Neural cell (in vitro differentiated cells): ENCODE results near the gene USP6NL. TPM values are rescaled to one million over a fixed set of nuclear protein-coding genes. Genes with fewer than 3 reads are reported as not detected.

Experiments
- H2AFZ ChIP-seq: fragments of 200-600, 300-800 bp; sonication (generic), shearing (Covaris generic); 2 replicates; pipeline ENCODE4 v1.6.0; 2014; ENCODE audit warnings: low read depth, mild to moderate bottlenecking, antibody characterized with exemption, low read length, moderate library complexity
- H3F3A ChIP-seq: fragments of 200-600 bp; shearing (Covaris generic); 2 replicates; pipeline ENCODE4 v1.6.1; 2016; ENCODE audit warnings: mild to moderate bottlenecking, moderate library complexity, mixed read lengths, antibody characterized with exemption, low read length; ENCODE audit not compliant: insufficient read depth, poor library complexity, severe bottlenecking
- H3K27ac ChIP-seq: fragments of 200-600, 300-800 bp; sonication (generic), shearing (Covaris generic); 2 replicates; pipeline ENCODE4 v1.5.1; 2014; ENCODE audit warnings: mild to moderate bottlenecking, low read length, moderate library complexity
- H3K27me3 ChIP-seq: fragments of 300-800, 200-600 bp; sonication (generic), shearing (Covaris generic); 2 replicates; pipeline ENCODE4 v1.6.0; 2014; ENCODE audit warnings: mild to moderate bottlenecking, low read depth, low read length, moderate library complexity; ENCODE audit not compliant: insufficient read depth
- H3K36me3 ChIP-seq: fragments of 300-800, 200-600 bp; sonication (generic), shearing (Covaris generic); 2 replicates; pipeline ENCODE4 v1.5.1; 2014; ENCODE audit warnings: mild to moderate bottlenecking, antibody characterized with exemption, low read length, moderate library complexity; ENCODE audit not compliant: insufficient read depth
- H3K4me2 ChIP-seq: fragments of 300-800, 200-600 bp; sonication (generic), shearing (Covaris generic); 2 replicates; pipeline ENCODE4 v1.6.0; 2014; ENCODE audit warnings: mild to moderate bottlenecking, low read length
- H3K4me3 ChIP-seq: fragments of 300-800, 200-600 bp; sonication (generic), shearing (Covaris generic); 2 replicates; pipeline ENCODE4 v1.5.1; 2014; ENCODE audit warnings: mild to moderate bottlenecking, low read length, moderate library complexity
- H3K79me2 ChIP-seq: fragments of 200-600 bp; shearing (Covaris generic); replicated peaks from 2 replicates; pipeline ENCODE4 v1.6.0; 2014; ENCODE audit warnings: mild to moderate bottlenecking, low read length, moderate library complexity; ENCODE audit not compliant: insufficient read depth
- H3K9ac ChIP-seq: fragments of 300-800, 200-600 bp; sonication (generic), shearing (Covaris generic); 2 replicates; pipeline ENCODE4 v1.6.1; 2016; ENCODE audit warnings: mild to moderate bottlenecking, low read length, mixed read lengths
- H3K9me2 ChIP-seq: fragments of 200-600 bp; shearing (Covaris generic); 2 replicates; pipeline ENCODE4 v1.6.1; 2016; ENCODE audit warnings: mild to moderate bottlenecking, low read length, mixed read lengths; ENCODE audit not compliant: insufficient read depth
- H3K9me3 ChIP-seq: fragments of 200-600, 300-800 bp; sonication (generic), shearing (Covaris generic); 2 replicates; pipeline ENCODE4 v1.6.1; 2016; ENCODE audit warnings: mild to moderate bottlenecking, mixed run types, low read length, moderate library complexity, mixed read lengths
- H4K20me1 ChIP-seq: fragments of 200-600 bp; shearing (Covaris generic); 2 replicates; pipeline ENCODE4 v1.6.1; 2016; ENCODE audit warnings: mild to moderate bottlenecking, mixed run types; ENCODE audit not compliant: insufficient read depth
- EP300 ChIP-seq: fragments of 450-650 bp; conservative IDR thresholded peaks from 2 replicates; pipeline ENCODE4 v1.6.1; 2014; ENCODE audit warnings: antibody characterized with exemption, mild to moderate bottlenecking, moderate library complexity; ENCODE audit not compliant: poor library complexity, severe bottlenecking
- EZH2 ChIP-seq: fragments of 200-600, 300-800 bp; shearing (Covaris generic), sonication (generic); IDR thresholded peaks from 2 replicates; pipeline ENCODE4 v1.6.1; 2014; ENCODE audit warnings: antibody characterized with exemption, low read length, borderline replicate concordance, mild to moderate bottlenecking; ENCODE audit not compliant: insufficient read depth, poor library complexity, severe bottlenecking
- MXI1 ChIP-seq: fragments of 450-650 bp; conservative IDR thresholded peaks from 2 replicates; pipeline ENCODE4 v1.6.1; 2014; ENCODE audit warnings: antibody characterized with exemption, mild to moderate bottlenecking; ENCODE audit not compliant: poor library complexity, severe bottlenecking
- POLR2AphosphoS5 ChIP-seq: IDR thresholded peaks from 2 replicates; pipeline ENCODE4 v1.6.1; 2012
- RAD21 ChIP-seq: fragments of 450-650 bp; conservative IDR thresholded peaks from 2 replicates; pipeline ENCODE4 v1.6.1; 2014; ENCODE audit warnings: antibody characterized with exemption, mild to moderate bottlenecking, moderate library complexity
- SMC3 ChIP-seq: fragments of 450-650 bp; conservative IDR thresholded peaks from 2 replicates; pipeline ENCODE4 v1.6.1; 2014; ENCODE audit warnings: antibody characterized with exemption, mild to moderate bottlenecking, moderate library complexity; ENCODE audit not compliant: poor library complexity
- TAF1 ChIP-seq: IDR thresholded peaks from 2 replicates; pipeline ENCODE4 v1.6.1; 2012; ENCODE audit warnings: low read depth
- polyA plus RNA-seq: library from polyadenylated mRNA; depleted of rRNA; stranded (reverse); fragments of >200 nt; gene quantifications from 2 replicates; pipeline ENCODE4 v1.2.3, GENCODE V29; 2014
- TF ChIP-seq, protein P1 (sequence below): fragments of 450-650 bp; IDR thresholded peaks from 2 replicates; pipeline ENCODE4 v1.5.1; 2014; ENCODE audit warnings: antibody characterized with exemption, mild to moderate bottlenecking, moderate library complexity; ENCODE audit not compliant: poor library complexity, severe bottlenecking
- TF ChIP-seq, protein P2 (sequence below): IDR thresholded peaks from 2 replicates; pipeline ENCODE4 v1.6.1; 2012; ENCODE audit warnings: borderline replicate concordance

The USP6NL gene
- polyA plus RNA-seq, 1 donor from 2014 or later: 39.9 TPM

DNA sequence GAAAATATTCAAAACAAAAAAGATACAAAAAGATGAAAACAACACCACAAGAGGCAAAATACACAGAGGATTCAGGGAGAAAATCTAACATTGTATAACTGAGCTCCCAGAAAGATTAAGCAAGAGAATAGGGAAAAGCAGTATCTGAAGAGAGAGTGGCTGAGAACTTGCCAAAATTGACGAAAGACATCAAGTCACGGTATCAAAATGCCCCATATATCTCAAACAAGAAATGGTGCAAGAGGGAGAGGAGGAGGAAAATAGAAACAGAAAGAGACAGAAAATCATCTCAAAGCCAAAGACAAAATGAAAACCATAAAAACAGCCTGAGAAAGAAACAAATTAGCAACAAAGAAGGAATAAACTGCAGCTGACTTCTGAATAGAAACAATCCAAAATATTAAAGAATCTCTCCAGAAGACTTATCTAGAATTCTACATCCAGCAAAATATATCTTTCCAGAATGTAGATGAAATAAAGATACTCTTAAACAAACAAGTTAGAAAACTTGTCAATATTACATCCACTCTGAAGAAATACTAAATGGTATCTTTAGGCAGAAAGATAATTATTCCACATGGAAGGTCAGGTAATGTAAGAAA, 5.5 kb downstream of the USP6NL start:
- TF ChIP-seq EP300 (no peak), MXI1 (no peak), EZH2 (no peak), TAF1 (no peak), SMC3 (no peak), POLR2AphosphoS5 (no peak), RAD21 (no peak)
- TF ChIP-seq, protein P1, sequence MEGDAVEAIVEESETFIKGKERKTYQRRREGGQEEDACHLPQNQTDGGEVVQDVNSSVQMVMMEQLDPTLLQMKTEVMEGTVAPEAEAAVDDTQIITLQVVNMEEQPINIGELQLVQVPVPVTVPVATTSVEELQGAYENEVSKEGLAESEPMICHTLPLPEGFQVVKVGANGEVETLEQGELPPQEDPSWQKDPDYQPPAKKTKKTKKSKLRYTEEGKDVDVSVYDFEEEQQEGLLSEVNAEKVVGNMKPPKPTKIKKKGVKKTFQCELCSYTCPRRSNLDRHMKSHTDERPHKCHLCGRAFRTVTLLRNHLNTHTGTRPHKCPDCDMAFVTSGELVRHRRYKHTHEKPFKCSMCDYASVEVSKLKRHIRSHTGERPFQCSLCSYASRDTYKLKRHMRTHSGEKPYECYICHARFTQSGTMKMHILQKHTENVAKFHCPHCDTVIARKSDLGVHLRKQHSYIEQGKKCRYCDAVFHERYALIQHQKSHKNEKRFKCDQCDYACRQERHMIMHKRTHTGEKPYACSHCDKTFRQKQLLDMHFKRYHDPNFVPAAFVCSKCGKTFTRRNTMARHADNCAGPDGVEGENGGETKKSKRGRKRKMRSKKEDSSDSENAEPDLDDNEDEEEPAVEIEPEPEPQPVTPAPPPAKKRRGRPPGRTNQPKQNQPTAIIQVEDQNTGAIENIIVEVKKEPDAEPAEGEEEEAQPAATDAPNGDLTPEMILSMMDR: no peak
- TF ChIP-seq, protein P2, sequence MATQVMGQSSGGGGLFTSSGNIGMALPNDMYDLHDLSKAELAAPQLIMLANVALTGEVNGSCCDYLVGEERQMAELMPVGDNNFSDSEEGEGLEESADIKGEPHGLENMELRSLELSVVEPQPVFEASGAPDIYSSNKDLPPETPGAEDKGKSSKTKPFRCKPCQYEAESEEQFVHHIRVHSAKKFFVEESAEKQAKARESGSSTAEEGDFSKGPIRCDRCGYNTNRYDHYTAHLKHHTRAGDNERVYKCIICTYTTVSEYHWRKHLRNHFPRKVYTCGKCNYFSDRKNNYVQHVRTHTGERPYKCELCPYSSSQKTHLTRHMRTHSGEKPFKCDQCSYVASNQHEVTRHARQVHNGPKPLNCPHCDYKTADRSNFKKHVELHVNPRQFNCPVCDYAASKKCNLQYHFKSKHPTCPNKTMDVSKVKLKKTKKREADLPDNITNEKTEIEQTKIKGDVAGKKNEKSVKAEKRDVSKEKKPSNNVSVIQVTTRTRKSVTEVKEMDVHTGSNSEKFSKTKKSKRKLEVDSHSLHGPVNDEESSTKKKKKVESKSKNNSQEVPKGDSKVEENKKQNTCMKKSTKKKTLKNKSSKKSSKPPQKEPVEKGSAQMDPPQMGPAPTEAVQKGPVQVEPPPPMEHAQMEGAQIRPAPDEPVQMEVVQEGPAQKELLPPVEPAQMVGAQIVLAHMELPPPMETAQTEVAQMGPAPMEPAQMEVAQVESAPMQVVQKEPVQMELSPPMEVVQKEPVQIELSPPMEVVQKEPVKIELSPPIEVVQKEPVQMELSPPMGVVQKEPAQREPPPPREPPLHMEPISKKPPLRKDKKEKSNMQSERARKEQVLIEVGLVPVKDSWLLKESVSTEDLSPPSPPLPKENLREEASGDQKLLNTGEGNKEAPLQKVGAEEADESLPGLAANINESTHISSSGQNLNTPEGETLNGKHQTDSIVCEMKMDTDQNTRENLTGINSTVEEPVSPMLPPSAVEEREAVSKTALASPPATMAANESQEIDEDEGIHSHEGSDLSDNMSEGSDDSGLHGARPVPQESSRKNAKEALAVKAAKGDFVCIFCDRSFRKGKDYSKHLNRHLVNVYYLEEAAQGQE: no peak
- no peaks in the 10 kb centered on the region for H3K9me3 ChIP-seq
- H3F3A ChIP-seq: no peaks in the 10 kb centered on the region
- no peaks in the 10 kb centered on the region for H4K20me1 ChIP-seq
- H3K4me2 ChIP-seq: no peak overlapping the region
- H3K4me3 ChIP-seq: no peak overlapping the region
- H3K36me3 ChIP-seq: peaks cover 2% of the 10 kb centered on the region
- H3K27ac ChIP-seq: no peak overlapping the region
- peaks cover 99% of the 10 kb centered on the region for H3K79me2 ChIP-seq
- no peak overlapping the region for H3K9ac ChIP-seq
- H3K27me3 ChIP-seq: no peaks in the 10 kb centered on the region
- no peaks in the 10 kb centered on the region for H3K9me2 ChIP-seq
- H2AFZ ChIP-seq: no peak overlapping the region

DNA sequence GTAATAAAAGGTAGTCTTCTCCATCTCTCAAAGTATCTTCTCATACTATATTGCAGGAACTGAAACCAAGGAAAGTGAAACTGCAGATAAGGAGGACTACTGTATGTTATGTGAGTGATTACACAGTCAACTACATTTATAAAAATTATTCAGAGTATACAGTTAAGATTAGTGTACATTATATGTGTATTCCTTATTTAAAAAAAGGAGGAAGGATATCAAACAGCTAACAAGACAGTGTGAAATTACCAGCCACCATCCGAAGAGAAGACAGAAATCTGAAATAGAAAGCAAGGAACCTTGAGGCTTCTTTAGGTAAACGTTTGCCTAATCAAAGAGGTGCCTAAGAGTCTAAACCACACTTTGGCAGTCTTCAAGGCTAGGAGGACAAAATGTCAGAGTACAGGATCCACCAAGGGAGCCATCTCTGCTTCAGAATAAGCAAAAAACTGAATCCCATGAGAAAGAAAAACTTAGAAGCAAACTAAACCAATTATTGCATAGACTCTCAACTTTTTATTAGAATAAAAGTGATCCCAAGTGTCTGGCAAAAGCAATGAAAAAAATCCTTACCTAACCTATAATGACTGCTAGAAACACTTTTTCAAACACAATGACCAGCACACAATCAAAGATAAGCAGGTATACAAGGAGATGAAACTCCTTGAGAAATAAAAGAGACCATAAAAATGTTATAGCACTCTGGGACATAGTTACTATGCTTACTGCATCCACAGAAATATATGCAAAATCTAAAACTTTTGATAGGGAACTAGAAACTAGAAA, 6.4 kb downstream of the USP6NL start:
- Histone ChIP-seq H3K9me2 (no peaks in the 10 kb centered on the region), H3K9ac (no peak overlapping the region), H3K4me2 (no peak overlapping the region), H3K27ac (no peak overlapping the region), H3K9me3 (no peaks in the 10 kb centered on the region), H4K20me1 (no peaks in the 10 kb centered on the region), H2AFZ (no peak overlapping the region), H3K4me3 (no peak overlapping the region), H3K79me2 (peaks cover 100% of the 10 kb centered on the region), H3F3A (no peaks in the 10 kb centered on the region), H3K36me3 (peaks cover 2% of the 10 kb centered on the region), H3K27me3 (no peaks in the 10 kb centered on the region)
- TF ChIP-seq MXI1: no peak
- TF ChIP-seq, protein P2: no peak
- TF ChIP-seq, protein P1: no peak
- no peak for TF ChIP-seq RAD21
- TF ChIP-seq SMC3: no peak
- no peak for TF ChIP-seq EP300
- no peak for TF ChIP-seq POLR2AphosphoS5
- no peak for TF ChIP-seq EZH2
- TF ChIP-seq TAF1: no peak
